Loucy (cell line): ENCODE measurements around the gene IGF2.

ENCODE experiments used
- CTCF ChIP-seq: fragments of 200-600 bp; sonication (generic); conservative IDR thresholded peaks from 2 replicates; pipeline ENCODE4 v1.5.1; 2014; ENCODE audit warnings: mild to moderate bottlenecking, antibody characterized with exemption, low read length
- EZH2phosphoT487 ChIP-seq: fragments of 200-600 bp; IDR thresholded peaks from 2 replicates; pipeline ENCODE4 v1.6.1; 2018; ENCODE audit warnings: antibody characterized with exemption, mild to moderate bottlenecking, moderate library complexity, borderline replicate concordance

- no peak for TF ChIP-seq CTCF
- no peak for TF ChIP-seq EZH2phosphoT487
Observed at GRCh38 chr11:2158296-2158737, 19.1 kb upstream of the IGF2 start.
